ENCODE measurements around the gene GOLGA1.

The GOLGA1 gene

DNA sequence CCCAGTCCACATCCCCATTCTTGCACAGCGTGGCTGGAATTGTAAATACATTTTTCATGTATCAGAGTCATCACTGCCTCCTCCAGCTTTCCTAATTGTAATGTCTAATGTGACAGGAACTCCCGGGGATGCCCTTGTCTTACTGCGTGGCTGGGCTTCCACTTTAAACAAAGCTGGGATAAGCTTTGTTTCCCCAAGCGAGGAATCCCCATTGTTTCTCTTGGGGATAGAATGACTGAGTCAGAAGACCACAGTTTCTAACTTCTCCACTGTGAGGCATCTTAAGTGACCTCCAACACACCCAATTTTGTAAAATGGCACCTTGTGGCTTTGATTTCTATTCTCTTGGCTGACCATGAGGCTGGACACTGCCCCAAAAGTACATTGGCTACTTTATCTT, 56.5 kb downstream of the GOLGA1 start:
- DNase-seq (ENCODE audit: low spot score), result no peak

DNA sequence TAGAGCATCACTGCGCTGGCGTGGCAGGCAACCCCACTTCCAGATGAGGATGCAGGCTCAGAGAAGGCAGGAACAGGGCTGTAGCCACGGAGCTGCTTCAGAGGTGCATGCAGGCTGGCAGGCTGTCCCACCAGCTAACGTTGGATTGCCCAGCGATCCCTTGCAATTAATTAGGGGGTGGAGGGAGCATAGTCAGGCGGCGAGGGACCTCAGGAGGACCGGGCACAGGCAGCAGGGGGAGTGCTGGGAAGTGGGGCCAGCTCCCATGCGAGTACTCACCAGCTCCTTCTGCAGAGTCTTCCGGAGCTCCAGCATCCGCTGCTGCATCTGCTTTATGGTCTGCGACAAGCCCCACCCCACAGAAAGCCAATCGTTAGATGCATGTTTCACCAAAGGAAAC, 58.7 kb downstream of the GOLGA1 start:
- DNase-seq (ENCODE audit: low spot score), result no peak

DNA sequence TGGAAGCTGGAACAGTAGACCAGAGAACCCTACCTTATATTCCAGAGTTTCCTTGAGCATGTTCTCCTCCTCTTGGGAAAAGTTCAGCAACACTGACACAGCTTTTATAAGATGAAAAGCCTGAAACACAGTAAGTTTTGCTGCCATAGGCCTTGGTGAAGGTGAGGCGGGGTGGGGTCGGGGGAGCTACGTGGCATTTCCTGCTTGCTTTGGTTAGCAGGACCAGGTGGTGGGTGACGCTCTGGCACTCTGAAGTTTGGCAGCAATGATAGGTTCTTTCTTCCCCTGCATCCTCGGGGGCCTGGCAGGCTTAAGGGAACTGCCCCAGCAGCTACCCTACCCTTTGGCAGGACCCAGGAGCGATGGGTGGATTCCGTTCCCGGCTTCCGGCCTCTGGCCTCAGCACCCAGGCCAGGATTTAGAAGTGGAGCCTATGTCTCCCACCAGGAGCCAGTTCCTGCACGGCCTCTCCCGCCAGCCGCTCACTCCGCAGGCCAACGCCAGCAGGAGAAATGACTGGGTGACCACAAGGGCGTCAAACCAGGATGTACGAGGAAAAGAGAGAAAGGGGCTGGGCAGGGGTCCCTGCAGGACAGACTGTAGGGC, 59.6 kb downstream of the GOLGA1 start:
- no peak for DNase-seq (ENCODE audit: low spot score)

GRCh38 chr9:124880501-124880900, 60.4 kb downstream of the GOLGA1 start:
- DNase-seq (ENCODE audit: low spot score), result no peak

DNA sequence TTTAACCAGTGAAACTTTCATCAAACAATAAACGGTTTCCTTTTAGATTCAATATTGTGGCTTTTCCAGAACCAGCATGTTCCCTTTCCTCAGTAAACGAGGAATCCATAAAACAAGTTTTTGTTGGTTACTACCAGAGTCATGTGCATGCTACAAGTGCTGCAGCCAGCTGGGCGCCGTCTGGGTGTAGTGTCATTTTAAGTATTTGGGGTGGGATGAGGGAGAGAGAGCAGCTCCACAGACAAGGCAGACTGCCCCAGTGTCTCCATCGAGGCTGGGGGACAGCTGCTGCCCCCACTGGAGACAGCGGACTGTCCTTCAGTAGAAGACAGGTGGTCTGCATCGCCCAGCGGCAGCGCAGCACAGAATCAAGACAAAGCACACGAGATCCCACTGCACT, 61.7 kb downstream of the GOLGA1 start:
- DNase-seq (ENCODE audit: low spot score), result no peak

DNA sequence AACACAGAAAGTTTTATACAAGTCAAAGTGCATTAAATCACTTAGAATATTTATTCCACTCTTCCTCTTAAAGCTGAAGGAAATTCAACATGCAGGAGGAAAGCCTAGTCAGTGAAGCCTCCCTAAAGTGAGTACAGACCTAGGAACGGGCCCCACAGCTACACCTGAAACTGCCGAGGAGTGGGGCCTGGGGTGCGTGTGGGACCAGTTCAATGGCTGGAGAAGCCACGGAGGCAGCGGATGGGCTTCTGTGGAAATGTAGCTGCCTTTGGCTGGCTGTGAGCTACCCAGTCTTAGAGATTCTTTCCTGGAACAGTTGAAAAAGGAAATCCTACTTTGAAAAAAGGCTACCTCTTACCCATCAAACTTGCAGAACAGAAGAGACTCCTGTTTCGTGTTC, 62.4 kb downstream of the GOLGA1 start:
- no peak for DNase-seq (ENCODE audit: low spot score)

DNA sequence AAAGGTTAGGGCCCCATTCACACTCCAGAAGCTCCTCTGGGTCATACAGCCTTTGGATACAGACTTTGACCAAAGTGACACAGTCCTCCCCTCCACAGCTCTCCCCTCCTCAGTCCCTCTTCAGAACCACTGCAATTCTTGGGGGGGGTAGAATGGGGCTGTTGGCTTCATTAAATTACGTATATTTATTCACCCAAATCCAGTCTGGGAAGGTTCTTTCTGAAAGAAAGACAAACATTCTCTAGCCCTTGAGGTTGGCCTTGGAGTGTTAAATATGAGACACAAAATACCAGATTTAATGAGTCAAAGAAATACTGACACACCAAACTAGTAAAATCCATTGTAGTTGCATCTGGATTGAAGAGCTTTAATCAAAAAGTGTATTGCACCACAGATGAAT, 62.9 kb downstream of the GOLGA1 start:
- no peak for DNase-seq (ENCODE audit: low spot score)

DNA sequence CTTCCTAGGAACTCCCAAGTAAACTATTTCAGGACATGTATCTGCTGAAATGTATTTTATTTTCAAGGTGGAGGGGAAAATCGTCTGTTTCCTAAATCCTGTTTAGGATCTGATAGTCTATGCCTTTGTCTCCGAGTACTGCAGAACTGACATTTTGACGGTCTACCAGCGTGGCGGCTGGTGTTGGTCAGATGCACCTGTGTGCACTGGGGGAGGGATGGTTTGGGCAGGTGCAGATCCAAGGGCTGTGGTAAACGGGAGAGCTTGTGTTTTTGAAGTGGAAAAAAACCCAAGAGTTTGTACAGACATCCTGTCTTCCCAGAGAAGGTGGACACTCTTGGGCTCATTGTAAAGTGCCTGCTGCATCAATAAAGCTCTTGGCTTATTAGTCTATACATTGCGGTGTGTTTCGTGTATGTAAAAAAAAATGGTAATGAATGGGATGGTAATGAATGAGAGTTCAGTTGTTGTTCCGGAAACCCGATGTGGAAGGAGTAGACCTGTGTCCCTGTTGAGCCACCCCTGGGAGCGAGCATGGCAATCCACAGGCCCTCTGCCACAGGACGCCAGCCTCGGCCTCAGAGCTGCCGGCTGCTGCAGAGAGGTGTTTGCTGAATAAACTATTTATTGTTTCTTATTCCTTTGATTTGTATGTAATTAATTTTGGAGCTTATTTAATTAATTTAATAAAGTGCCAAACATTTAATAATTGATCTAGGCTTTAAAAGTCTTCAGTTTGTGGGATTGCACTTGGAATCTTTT, 63.7 kb downstream of the GOLGA1 start:
- DNase-seq (ENCODE audit: low spot score), result no peak

- DNase-seq (ENCODE audit: low spot score), result no peak
These were observed 65.4 kb downstream of the GOLGA1 start for GRCh38 chr9:124875501-124875900.

- DNase-seq (ENCODE audit: low spot score), result no peak
These were observed 67.2 kb downstream of the GOLGA1 start for GRCh38 chr9:124873664-124874063.

DNA sequence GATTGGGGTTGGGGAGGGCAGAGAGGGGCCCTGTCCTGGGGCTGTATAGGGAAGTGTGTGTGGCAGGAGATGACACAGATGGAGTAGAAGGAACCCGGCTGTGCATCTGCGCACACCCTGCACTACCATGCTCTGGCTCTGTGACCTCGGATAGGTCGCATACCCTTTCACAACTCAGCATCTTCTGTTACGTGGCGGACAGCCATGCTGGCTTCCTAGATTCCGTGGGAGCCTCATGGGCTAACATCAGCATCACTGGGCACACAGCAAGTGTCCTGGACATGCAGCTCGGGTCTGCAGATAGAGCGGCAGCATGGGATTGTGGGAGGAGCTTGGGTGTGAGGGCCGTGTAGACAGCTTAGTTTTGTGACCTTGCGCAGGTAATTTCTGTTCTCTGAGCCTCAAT, 69.7 kb downstream of the GOLGA1 start:
- DNase-seq (ENCODE audit: low spot score), result no peak

GRCh38 chr9:124870723-124871122, 70.2 kb downstream of the GOLGA1 start:
- no peak for DNase-seq (ENCODE audit: low spot score)

DNA sequence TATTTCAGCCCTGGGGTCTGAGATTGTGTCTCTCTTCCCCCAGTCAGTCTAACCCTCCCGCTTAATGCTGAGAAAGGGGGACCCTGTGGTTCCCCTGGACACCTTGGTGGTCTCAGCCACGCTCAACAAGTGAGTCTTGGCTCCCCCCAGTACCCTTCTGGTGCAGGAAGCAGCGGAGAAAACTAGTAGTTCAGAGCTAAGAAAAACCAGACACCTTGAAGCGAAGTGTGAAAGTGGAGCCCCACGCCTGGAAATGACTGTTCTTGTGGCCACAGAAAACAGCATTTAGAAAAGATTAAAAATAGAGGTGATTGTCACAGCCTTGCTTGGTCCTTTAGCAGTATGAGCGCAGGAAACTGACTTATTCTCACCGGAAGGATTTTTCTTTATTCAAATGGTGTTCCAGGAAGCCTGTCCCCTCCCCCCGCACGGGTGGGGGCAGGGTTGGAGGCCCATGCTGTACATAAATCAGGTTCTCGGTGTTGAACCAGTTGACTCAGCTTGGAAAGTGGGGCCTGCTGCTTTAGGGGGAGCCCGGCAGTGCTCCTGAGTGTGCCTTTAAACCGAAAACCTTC, 70.8 kb downstream of the GOLGA1 start:
- peak; percentile 53 for DNase-seq (ENCODE audit: low spot score)

DNA sequence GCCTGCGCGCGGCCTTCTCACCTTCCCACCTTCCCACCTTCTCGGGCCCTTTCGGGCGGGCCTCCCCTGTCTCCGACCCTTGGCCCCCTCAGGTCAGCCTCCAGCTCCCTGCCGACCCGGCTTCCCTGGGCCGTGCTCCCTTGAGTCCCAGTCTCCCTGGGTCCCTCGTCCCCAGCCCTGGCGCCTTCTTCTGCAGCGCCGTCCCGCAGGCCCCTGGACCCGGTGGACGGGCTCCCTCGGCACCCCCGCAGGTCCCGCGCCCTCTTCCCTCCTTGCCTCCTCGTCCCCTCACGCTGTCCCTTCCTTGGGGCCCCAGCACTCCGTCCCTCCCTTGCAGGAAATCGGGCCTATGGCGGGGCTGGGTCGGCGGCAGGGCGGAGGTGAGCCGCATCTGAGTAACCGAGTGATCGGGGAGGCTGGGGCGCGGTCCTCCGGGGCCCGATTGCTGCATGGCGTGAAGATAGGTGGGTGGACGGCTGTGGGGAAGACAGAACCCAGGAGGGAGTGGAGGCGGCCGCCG, 71.4 kb downstream of the GOLGA1 start:
- DNase-seq (ENCODE audit: low spot score), result peak; percentile 41

- peak; percentile 93 for DNase-seq (ENCODE audit: low spot score)
These were observed 72.1 kb downstream of the GOLGA1 start for GRCh38 chr9:124868511-124869465.

DNA sequence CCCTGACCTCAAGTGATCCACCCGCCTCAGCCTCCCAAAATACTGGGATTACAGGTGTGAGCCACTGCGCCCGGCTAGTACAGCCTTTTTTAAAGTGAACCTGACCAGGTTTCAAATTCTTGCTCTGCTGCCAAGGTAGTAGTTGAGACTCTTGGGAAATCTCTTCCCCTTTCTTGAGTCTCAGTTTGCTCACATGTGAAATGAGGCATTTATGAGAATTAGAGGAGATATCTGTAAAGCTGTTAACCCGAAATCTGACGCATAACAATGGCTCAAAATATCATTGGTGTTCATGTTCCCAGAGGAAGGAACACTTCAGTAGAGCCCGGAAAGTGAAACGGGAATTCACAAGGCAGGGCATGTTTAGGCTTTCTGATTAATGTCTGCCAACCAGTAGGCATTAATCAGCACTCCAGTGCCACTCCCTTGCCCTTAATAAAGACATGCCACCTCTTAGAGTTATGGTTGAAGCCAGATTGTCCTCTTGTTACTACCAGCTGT, 77.5 kb downstream of the GOLGA1 start:
- peak; percentile 33 for DNase-seq (ENCODE audit: low spot score)

GRCh38 chr9:124861342-124862229, 79.3 kb downstream of the GOLGA1 start, which contains the start of the genes ARPC5L and RPL35:
TSS of gene ARPC5L (plus strand) at chr9:124862130. CDS start at chr9:124869291, 7,161 bp downstream.
TSS of gene RPL35 (minus strand) at chr9:124861957. CDS start at chr9:124861912, 45 bp downstream.
- DNase-seq (ENCODE audit: low spot score), result peak; percentile 94

DNA sequence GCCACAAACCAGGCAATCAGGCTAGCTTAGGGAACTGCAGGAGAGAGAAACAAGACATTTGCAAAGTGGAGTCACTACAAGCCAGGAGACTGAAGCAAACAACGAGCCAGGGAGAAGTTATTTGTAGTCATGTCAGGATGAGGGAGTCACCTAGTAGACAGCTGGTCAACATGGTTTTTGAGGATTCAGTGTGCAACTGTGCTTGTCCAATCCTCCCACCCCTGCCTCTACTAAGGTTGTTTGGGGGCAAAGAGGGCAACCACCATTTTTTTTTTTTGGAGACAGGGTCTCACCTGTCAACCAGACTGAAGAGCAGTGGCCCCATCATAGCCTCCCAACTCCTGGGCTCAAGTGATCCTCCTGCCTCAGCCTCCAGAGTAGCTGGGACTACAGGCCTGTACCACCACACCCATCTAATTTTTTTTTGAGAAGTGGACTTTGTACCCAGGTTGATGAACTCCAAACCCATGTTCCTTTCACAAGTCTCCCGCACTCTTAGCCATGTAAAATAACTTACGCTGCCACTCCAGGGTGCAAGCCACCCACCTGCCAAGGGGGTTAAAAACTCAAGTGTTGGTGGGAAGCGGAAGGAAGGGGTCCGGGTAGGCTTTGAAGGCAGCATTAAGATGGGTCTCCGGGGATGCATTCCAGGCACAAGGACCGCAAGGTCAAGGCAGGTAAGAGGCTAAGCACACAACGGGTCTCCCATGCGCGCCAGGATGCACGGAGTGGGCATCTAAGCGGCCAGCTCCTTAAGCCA, 80.1 kb downstream of the GOLGA1 start:
- DNase-seq (ENCODE audit: low spot score), result no peak

GRCh38 chr9:124859803-124860581, 80.9 kb downstream of the GOLGA1 start:
- DNase-seq (ENCODE audit: low spot score), result no peak
